ENCODE results near the gene BBS1. TPM values are rescaled to one million over a fixed set of nuclear protein-coding genes. Genes with fewer than 3 reads are reported as not detected.
A peak's percentile ranks its signal among the peaks of the same experiment; 100 is the strongest.

BBS1 gene
- total RNA-seq, 1 donor from 2014 or later = 41.4 TPM

DNA sequence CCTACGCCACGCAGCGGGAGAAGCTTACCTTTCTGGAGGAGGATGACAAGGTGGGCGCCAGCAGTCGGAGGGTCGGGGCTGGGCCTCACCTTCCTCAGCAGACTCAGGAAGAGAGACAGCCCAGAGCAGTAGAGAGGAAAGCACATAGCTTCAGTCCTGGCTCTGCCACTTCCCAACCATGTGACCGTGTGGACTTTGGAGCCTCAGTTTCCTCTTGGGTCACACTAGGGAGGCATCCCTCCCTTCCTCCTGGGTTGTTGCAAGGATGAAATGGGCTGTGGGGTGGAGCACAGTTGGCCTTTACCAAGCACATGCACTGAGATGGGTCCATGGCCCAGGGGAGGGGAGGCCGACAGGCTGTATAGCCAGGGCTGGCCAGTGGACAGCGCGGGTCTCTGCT, 17.3 kb upstream of the BBS1 start:
- Histone ChIP-seq H3K9me3 (no peaks in the 10 kb centered on the region), H3K36me3 (peaks cover 81% of the 10 kb centered on the region), H3K27me3 (ENCODE audit: low read depth) (no peaks in the 10 kb centered on the region), H3K4me3 (no peak overlapping the region), H3K27ac (no peak overlapping the region), H3K4me1 (no peaks in the 10 kb centered on the region)
- intact Hi-C loops (cut with DNase I) = no loop called here
- ATAC-seq = no peak
- TF ChIP-seq, protein P1, sequence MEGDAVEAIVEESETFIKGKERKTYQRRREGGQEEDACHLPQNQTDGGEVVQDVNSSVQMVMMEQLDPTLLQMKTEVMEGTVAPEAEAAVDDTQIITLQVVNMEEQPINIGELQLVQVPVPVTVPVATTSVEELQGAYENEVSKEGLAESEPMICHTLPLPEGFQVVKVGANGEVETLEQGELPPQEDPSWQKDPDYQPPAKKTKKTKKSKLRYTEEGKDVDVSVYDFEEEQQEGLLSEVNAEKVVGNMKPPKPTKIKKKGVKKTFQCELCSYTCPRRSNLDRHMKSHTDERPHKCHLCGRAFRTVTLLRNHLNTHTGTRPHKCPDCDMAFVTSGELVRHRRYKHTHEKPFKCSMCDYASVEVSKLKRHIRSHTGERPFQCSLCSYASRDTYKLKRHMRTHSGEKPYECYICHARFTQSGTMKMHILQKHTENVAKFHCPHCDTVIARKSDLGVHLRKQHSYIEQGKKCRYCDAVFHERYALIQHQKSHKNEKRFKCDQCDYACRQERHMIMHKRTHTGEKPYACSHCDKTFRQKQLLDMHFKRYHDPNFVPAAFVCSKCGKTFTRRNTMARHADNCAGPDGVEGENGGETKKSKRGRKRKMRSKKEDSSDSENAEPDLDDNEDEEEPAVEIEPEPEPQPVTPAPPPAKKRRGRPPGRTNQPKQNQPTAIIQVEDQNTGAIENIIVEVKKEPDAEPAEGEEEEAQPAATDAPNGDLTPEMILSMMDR (IDR thresholded peaks at IDR 0.05) = no peak
- no peak for DNase-seq

DNA sequence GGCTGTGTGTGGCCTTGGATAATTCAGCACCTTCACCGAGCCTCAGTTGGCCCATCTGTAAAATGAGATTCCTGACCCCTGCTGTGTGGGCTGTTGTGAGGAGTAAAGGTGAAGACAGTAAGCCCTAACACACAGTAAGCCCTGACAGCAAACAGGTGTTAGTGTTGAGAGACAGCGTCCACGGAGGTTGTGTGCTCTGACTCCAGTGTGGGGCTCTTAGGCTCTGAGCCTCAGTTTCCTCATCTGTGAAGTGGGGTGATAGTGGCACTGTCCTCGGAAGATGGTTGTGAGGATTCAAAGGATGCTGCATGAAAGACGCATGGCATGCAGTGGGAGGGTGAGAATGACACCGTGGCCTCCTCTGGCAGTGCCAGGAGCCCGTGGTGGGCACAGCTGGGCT, 16.0 kb upstream of the BBS1 start:
- H3K27me3 ChIP-seq (ENCODE audit: low read depth) = no peaks in the 10 kb centered on the region
- no peaks in the 10 kb centered on the region for H3K4me1 ChIP-seq
- H3K27ac ChIP-seq = no peak overlapping the region
- TF ChIP-seq, protein P1 (IDR thresholded peaks at IDR 0.05) = no peak
- no peak overlapping the region for H3K4me3 ChIP-seq
- intact Hi-C loops (cut with DNase I) = no loop called here
- DNase-seq = no peak
- ATAC-seq = no peak
- no peaks in the 10 kb centered on the region for H3K9me3 ChIP-seq
- peaks cover 81% of the 10 kb centered on the region for H3K36me3 ChIP-seq

DNA sequence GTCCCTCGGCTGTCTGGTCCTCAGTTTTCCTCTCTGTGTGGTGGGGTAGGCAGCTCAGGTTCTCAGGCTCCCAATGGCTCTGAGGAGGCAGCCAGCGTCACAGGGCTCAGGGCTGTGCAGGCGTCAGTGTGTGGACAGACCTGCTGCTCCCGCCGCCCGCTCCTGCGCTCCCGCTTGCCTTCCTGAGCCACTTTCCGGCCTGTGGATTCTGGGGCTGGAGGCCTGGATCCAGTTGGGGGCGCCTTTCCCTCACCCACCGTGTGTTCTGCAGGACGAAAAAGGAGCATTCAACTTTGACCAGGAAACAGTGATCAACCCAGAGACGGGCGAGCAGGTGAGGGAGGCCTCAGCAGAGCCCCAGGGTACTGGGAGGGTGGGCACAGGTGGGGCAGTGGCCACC, 15.5 kb upstream of the BBS1 start:
- no peak overlapping the region for H3K27ac ChIP-seq
- H3K4me1 ChIP-seq = no peaks in the 10 kb centered on the region
- H3K9me3 ChIP-seq = no peaks in the 10 kb centered on the region
- ATAC-seq (no peak), DNase-seq (no peak)
- H3K4me3 ChIP-seq = no peak overlapping the region
- no peaks in the 10 kb centered on the region for H3K27me3 ChIP-seq (ENCODE audit: low read depth)
- H3K36me3 ChIP-seq = peaks cover 81% of the 10 kb centered on the region
- intact Hi-C loops (cut with DNase I) = no loop called here
- TF ChIP-seq, protein P1 (IDR thresholded peaks at IDR 0.05) = no peak

DNA sequence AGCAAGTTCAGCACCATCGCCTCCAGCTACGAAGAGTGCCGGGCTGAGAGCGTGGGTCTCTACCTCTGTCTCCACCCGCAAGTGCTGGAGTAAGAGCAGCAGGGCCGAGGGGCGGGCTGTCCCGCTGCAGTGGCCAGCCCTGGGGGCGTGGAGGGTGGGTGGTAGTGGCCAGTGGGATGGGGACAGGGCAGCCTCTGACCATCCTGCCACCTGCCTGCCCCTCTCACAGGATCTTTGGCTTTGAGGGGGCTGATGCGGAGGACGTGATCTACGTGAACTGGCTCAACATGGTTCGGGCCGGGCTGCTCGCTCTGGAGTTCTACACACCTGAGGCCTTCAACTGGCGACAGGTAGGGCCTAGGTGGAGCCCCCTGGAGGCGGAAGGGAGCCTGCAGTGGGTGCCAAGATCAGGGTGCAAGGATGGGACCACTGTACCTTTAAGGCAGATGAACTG, 15.0 kb upstream of the BBS1 start:
- peak in 1 of 2 donors; percentile 10 for ATAC-seq
- TF ChIP-seq, protein P1 (IDR thresholded peaks at IDR 0.05) = no peak
- Histone ChIP-seq H3K9me3 (no peaks in the 10 kb centered on the region), H3K4me1 (no peaks in the 10 kb centered on the region), H3K27ac (no peak overlapping the region), H3K36me3 (peaks cover 81% of the 10 kb centered on the region), H3K4me3 (no peak overlapping the region), H3K27me3 (ENCODE audit: low read depth) (no peaks in the 10 kb centered on the region)
- intact Hi-C loops (cut with DNase I) = no loop called here
- DNase-seq = no peak

DNA sequence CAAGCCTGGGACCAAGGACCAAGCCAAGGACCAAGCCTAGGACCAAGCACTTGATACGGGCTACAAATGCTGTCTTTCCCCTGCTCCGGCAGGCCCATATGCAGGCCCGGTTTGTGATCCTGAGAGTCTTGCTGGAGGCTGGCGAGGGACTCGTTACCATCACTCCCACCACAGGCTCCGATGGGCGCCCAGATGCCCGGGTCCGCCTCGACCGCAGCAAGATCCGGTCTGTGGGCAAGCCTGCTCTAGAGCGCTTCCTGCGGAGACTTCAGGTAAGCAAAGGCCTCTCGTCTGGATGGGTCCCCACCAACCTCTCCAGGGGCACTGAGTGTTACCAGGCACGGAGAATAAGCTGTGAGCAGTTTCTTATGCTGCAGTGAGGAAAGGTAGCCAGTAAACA, 13.2 kb upstream of the BBS1 start:
- H3K27ac ChIP-seq = no peak overlapping the region
- no peaks in the 10 kb centered on the region for H3K4me1 ChIP-seq
- no peaks in the 10 kb centered on the region for H3K27me3 ChIP-seq (ENCODE audit: low read depth)
- peaks cover 68% of the 10 kb centered on the region for H3K36me3 ChIP-seq
- DNase-seq = no peak
- TF ChIP-seq, protein P1 (IDR thresholded peaks at IDR 0.05) = no peak
- H3K4me3 ChIP-seq = no peak overlapping the region
- ATAC-seq = no peak
- intact Hi-C loops (cut with DNase I) = no loop called here
- H3K9me3 ChIP-seq = no peaks in the 10 kb centered on the region

DNA sequence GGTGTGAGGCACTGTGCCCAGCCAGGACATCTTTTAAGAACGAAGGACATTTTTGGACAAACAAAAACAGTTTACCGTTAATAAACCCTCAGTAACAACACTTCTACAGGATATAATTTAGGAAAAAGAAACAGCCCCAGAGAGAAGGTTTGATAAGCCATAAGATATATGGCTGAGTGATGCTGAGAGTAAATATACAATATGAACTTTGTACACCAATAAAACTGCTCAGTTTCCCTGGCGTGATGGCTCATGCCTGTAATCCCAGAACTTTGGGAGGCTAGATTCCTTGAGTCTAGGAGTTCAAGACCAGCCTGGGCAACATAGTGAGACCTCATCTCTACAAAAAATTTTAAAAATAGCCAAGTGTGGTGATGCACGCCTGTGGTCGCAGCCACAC, 11.9 kb upstream of the BBS1 start:
- no peak for ATAC-seq
- peaks cover 65% of the 10 kb centered on the region for H3K36me3 ChIP-seq

More for the DNA sequence above, 11.9 kb upstream of the BBS1 start:
- Histone ChIP-seq H3K27me3 (ENCODE audit: low read depth) (no peaks in the 10 kb centered on the region), H3K27ac (no peak overlapping the region), H3K4me1 (no peaks in the 10 kb centered on the region), H3K9me3 (no peaks in the 10 kb centered on the region), H3K4me3 (no peak overlapping the region)
- TF ChIP-seq, protein P1 (IDR thresholded peaks at IDR 0.05) = no peak
- DNase-seq = no peak
- intact Hi-C loops (cut with DNase I) = no loop called here
